ENCODE measurements around the gene COQ8B.
A peak's percentile ranks its signal among the peaks of the same experiment; 100 is the strongest.

Gene COQ8B

DNA sequence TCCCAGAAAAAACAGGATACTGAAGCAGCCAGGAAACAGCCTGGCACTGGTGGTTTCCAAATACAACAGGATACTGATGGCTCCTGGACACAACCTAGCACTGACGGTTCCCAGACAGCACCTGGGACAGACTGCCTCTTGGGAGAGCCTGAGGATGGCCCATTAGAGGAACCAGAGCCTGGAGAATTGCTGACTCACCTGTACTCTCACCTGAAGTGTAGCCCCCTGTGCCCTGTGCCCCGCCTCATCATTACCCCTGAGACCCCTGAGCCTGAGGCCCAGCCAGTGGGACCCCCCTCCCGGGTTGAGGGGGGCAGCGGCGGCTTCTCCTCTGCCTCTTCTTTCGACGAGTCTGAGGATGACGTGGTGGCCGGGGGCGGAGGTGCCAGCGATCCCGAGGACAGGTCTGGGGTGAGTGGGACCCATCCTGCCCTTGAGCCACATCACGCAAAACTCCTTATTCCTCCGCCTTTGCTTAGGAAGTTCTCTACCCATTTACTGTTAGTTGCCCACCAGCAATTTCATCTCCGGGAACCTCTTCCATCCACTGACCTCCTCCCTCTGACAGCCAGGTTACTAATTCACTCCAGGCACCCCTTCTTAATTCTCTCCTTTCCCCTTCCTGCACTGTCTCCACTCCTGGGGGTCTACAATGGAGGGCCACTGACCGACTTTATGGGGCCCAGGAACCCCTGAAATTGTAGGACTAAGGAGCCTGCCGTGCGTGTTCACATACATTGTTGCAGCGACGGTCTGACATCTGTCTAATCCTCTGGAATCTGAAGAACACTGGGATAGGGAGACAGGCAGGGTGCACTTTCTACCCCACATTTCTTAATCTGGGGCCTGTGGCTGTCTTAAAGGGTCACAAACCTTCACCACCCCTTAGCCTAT, 1.4 kb upstream of the COQ8B start:
- DNase-seq (ENCODE audit: low read depth), result no peak

- no peak for DNase-seq (ENCODE audit: low read depth)
Measured at GRCh38 chr19:40717325-40717879, 716 bp upstream of the COQ8B start.

DNA sequence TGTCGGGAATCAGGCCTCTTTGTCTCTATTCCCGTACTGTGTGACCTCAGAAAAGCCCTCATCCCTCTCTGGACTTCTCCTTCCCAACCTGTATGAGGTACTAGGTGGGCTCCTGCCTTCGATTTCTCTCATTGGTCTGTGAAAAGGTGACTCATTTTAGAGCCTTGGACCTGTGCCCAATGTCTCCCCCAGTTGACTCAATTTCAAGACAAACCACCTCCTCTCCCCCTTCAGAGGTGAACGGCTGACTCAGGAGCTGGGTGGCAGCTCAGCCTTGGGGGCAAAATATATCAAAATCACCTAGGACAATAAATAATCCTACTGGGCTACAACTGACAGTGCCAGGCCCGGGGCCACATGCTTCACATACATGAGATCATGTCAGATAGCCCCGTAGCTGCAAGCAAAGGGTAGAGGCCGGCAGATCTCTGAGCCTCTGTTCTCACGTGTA, 630 bp downstream of the COQ8B start:
- no peak for DNase-seq (ENCODE audit: low read depth)

DNA sequence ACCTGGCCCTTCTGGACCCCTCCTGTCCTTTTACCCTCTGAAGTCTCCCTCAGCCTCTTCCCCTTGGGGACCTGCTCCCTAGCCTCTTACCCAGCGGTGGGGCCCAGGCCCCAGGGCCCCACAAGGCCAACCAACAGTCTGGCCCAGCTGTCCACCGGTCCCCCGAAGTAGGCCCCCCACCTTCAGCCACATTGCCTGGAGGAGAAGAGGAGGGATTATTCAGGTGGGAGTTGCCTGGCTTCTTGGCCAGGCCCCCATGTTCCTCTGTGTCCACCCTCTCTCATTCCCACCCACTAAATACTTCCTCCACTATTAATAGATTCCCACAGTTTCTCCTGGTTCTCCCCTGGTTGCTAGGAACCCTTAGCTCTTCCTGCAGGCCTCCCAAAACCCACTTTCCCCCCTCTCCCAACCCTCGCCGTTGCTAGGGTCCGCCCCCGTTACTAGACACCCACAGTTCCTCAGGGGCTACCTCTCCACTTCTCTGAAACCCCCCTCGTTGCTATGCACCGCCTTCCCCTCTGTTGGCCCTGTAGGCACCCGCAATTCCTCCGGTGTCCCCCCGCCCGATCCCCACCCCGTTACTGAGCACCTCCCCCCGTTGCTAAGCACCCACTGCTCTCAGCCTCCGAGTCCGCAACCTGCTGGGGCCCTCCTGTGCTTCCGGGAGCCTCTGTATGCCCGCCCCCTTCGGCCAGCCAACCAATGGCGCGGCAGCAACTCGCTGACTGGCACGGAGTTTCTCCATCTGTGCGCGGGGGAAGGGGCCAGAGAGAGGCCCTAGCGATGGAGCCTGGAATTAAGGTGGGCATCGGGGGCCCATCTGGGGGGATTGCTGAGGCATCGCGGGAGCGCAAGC, 2.0 kb downstream of the COQ8B start:
- DNase-seq (ENCODE audit: low read depth), result peak; percentile 62

DNA sequence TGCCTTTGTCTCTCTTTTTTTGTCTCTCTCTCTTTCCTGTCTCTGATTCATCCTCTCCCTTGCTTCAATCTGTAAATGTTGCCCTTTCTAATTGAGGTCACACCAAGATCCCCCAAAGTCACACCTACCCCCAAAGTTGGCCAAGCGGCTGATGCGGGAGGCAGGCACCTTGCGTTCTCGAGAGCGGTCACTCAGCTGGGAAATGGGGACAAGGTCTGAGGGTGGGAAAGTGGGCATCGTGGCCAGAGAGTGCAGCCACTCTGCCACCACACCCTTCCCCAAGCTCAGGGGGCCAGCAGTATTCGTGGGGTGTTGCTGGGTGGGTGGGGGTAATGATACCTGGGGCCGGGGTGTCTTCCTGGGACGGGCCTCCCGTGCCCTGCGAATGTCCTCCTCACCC, 2.7 kb downstream of the COQ8B start:
- DNase-seq (ENCODE audit: low read depth), result no peak

- DNase-seq (ENCODE audit: low read depth), result no peak
Measured at GRCh38 chr19:40709817-40710216, 6.9 kb downstream of the COQ8B start.

GRCh38 chr19:40707615-40708014, 9.1 kb downstream of the COQ8B start:
- DNase-seq (ENCODE audit: low read depth), result no peak

- no peak for DNase-seq (ENCODE audit: low read depth)
Measured at GRCh38 chr19:40705950-40706619, 10.6 kb downstream of the COQ8B start.

- no peak for DNase-seq (ENCODE audit: low read depth)
Measured at GRCh38 chr19:40705362-40705651, 11.4 kb downstream of the COQ8B start.

GRCh38 chr19:40704491-40705361, 12.0 kb downstream of the COQ8B start:
- DNase-seq (ENCODE audit: low read depth), result no peak

- no peak for DNase-seq (ENCODE audit: low read depth)
Measured at GRCh38 chr19:40703029-40703755, 13.5 kb downstream of the COQ8B start.

DNA sequence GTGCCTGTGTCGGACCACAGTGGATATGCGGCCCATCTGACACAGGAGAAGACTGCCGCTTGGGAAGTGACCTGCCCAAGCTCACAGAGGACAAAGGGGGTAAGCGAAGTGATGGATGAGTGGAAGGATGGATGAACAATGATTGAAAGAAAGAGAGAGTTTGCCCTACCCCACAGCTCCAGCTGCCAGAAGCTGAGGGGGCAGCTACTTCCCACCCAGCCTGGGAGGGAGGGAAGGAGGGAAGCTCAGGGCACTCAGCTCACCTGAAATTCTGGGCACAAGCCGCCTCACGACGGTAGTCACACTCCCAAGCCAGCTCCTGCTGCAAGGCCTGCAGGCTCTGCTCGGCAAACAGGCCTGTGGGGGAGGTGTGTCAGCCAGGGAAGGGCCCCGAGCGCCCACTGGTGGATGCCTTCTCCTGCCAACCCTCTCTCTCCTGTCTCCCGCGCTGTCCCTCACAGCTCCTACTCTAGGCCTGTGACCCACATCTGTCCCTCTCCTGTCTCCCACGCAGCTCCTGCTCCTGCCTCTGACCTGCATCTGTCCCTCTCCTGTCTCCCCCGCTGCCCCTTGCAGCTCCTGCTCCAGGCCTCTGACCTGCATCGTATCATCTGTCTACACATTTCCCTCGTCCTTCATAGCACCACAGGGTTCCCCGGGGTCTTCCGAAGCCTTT, 14.2 kb downstream of the COQ8B start:
- DNase-seq (ENCODE audit: low read depth), result no peak

DNA sequence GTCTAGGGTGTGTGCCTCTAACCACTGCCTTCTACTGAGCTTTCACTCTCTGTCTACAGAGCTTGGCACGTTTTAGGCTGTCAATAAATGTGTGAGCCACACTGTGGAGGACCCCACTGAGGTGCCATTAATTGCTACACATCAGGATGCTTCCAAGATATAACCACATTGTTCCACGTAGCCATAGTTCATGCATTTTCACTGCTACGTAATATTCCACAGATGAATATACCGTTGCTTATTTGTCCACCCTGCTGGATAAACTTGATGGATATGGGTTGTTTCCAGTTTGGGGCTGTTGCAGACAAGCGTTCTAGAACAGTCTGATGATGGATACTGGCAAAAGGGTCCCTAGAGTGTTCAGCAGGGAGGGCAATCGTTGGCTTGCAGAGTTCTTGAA, 14.9 kb downstream of the COQ8B start:
- DNase-seq (ENCODE audit: low read depth), result no peak

- DNase-seq (ENCODE audit: low read depth), result no peak
Measured at GRCh38 chr19:40700083-40700482, 16.6 kb downstream of the COQ8B start.

DNA sequence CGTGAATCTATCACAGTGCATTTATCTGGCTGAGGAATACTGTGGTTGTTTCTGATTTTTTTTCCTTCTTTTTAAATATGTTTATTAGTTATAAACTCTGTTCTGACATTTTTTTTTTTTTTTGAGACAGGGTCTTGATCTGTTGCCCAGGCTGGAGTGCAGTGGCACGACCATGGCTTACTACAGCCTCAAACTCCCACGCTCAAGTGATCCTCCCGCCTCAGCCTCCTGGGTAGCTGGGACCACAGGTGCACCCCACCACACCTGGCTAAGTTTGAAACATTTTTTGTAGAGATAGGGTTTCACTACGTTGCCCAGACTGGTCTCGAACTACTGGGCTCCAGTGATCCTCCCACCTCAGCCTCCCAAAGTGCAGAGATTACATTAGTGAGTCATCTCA, 19.7 kb downstream of the COQ8B start:
- no peak for DNase-seq (ENCODE audit: low read depth)

DNA sequence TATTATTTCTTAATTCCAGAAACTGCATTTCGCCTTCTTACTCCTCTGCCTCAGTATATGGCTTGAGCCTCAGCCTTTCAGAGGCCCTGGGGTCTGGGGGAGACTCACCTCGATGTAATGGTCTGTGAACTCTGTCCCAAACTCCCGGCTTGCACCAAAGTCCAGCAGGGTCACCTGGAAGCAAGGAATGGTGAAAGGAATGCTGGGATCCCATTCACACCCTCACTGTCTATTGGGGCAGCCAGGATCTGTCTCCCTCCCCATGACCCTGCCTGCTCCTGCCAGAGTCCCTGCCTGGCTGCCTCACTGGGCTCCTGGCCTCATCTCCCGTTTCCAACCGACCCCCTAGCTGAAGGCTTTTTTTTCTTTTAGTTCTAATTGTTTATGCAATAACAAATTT, 20.8 kb downstream of the COQ8B start:
- DNase-seq (ENCODE audit: low read depth), result no peak

- no peak for DNase-seq (ENCODE audit: low read depth)
Measured at GRCh38 chr19:40693896-40694295, 22.8 kb downstream of the COQ8B start.

DNA sequence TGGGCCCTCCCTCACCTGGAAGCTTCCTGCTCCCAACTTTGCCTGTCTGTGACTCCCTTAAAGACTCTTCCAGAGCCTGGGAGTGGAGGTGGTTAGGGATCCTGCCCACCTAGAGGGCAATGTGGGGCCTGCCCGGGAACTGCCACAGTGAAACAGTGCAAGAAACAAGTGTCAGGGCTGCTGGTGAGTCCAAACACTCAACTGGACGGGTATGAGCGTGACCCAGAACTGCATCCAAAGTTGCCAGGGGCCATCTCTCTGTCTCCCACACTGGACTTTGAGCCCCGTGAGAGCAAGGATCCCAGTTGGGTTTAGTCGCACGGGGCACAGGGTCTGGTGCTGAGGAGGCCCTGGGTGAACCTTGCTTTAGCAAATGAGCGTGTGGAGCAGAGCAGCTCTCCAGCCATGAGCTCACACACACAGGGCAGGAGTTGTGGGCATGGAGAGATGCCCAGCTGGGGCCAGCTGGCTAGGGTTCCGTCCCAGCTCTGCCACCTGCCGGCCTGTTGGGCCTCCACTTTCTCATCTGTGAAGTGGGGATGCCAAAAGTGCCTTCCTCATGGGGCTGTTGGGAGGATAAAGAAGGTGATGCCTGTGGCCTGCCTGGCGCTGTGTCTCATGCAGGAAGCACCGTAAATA, 23.4 kb downstream of the COQ8B start:
- no peak for DNase-seq (ENCODE audit: low read depth)

GRCh38 chr19:40692212-40692551, 24.5 kb downstream of the COQ8B start:
- no peak for DNase-seq (ENCODE audit: low read depth)

Data from GM04503 (cell line).